GM12878 (cell line): ENCODE data around the gene HECTD4.

ENCODE experiments used
- BRCA1 ChIP-seq: IDR thresholded peaks from 2 replicates; pipeline ENCODE4 v1.6.1; 2011; ENCODE audit warnings: low read depth, low read length, improper control_type of control experiment
- CHD4 ChIP-seq: fragments of 200-600 bp; sonication (generic); IDR thresholded peaks from 2 replicates; pipeline ENCODE4 v1.6.1; 2016; ENCODE audit warnings: mild to moderate bottlenecking
- DPF2 ChIP-seq: fragments of 450-650 bp; IDR thresholded peaks from 2 replicates; pipeline ENCODE4 v1.6.1; 2017; ENCODE audit warnings: mild to moderate bottlenecking
- EP300 ChIP-seq, 2 experiments: fragments of 150-350 bp in 1 of 2; IDR thresholded peaks; 2 replicates each; pipeline ENCODE4 v1.6.1; 2011 to 2012; ENCODE audit warnings: low read depth in 2 of 2, low read length in 2 of 2, borderline replicate concordance in 1 of 2, improper control_type of control experiment in 1 of 2, inconsistent platforms in 1 of 2; ENCODE audit not compliant: control insufficient read depth in 1 of 2
- HDAC6 ChIP-seq: fragments of 200-600 bp; sonication (generic); IDR thresholded peaks from one replicate; pipeline ENCODE4 v1.8.0; 2017; ENCODE audit warnings: antibody characterized with exemption; ENCODE audit not compliant: unreplicated experiment
- MYC ChIP-seq: IDR thresholded peaks from 2 replicates; pipeline ENCODE4 v1.6.1; 2011; ENCODE audit warnings: mild to moderate bottlenecking, low read length, moderate library complexity, inconsistent platforms; ENCODE audit not compliant: insufficient read depth, insufficient replicate concordance, insufficient read length, severe bottlenecking
- POLR2A ChIP-seq: IDR thresholded peaks from 2 replicates; pipeline ENCODE4 v1.6.1; 2011; ENCODE audit warnings: low read depth, mild to moderate bottlenecking, low read length
- TCF12 ChIP-seq: IDR thresholded peaks from 2 replicates; pipeline ENCODE4 v1.6.1; 2011; ENCODE audit warnings: low read depth, mild to moderate bottlenecking, low read length
- TF ChIP-seq, protein P1 (sequence below): fragments of 450-650 bp; IDR thresholded peaks from 2 replicates; pipeline ENCODE4 v1.6.1; 2017; ENCODE audit warnings: mild to moderate bottlenecking, moderate library complexity
- TF ChIP-seq, protein P2 (sequence below), 3 experiments: IDR thresholded peaks in 2 of 3; conservative IDR thresholded peaks in 1 of 3; 2 replicates each; pipeline ENCODE4 v1.5.1; 2011; ENCODE audit warnings: low read depth in 3 of 3, low read length in 3 of 3, mild to moderate bottlenecking in 3 of 3, control low read depth in 2 of 3, moderate library complexity in 2 of 3, inconsistent platforms in 1 of 3, mixed read lengths in 1 of 3; ENCODE audit not compliant: control insufficient read depth in 2 of 3, insufficient read depth in 1 of 3; ENCODE audit errors: extremely low read depth in 1 of 3

DNA sequence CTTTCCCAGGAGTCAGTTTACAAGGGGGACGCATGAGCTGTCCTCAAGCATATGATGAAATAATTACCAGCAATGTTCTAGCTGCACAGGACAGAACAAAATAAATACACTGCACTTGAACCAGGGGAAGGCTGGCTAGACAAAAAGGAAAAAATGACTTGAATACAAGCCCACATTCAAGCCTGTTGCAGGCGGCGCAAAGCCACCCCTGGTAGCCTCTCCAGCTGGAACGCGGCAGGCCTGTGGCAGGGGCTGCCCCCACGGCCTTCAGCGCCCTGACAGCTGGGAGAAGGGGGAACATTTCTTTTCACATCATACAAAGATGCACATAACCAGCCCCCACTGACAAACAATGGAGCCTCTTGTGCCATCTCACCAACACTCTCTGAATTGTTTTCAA is 199.7 kb downstream of the HECTD4 start:
- TF ChIP-seq MYC = no peak
- TF ChIP-seq POLR2A = no peak
- TF ChIP-seq EP300 (IDR thresholded peaks at IDR 0.05; ENCODE audit: borderline replicate concordance in 1 of 2, control insufficient read depth in 1 of 2, low read depth in 2 of 2, low read length in 2 of 2) = no peak
- TF ChIP-seq, protein P1, sequence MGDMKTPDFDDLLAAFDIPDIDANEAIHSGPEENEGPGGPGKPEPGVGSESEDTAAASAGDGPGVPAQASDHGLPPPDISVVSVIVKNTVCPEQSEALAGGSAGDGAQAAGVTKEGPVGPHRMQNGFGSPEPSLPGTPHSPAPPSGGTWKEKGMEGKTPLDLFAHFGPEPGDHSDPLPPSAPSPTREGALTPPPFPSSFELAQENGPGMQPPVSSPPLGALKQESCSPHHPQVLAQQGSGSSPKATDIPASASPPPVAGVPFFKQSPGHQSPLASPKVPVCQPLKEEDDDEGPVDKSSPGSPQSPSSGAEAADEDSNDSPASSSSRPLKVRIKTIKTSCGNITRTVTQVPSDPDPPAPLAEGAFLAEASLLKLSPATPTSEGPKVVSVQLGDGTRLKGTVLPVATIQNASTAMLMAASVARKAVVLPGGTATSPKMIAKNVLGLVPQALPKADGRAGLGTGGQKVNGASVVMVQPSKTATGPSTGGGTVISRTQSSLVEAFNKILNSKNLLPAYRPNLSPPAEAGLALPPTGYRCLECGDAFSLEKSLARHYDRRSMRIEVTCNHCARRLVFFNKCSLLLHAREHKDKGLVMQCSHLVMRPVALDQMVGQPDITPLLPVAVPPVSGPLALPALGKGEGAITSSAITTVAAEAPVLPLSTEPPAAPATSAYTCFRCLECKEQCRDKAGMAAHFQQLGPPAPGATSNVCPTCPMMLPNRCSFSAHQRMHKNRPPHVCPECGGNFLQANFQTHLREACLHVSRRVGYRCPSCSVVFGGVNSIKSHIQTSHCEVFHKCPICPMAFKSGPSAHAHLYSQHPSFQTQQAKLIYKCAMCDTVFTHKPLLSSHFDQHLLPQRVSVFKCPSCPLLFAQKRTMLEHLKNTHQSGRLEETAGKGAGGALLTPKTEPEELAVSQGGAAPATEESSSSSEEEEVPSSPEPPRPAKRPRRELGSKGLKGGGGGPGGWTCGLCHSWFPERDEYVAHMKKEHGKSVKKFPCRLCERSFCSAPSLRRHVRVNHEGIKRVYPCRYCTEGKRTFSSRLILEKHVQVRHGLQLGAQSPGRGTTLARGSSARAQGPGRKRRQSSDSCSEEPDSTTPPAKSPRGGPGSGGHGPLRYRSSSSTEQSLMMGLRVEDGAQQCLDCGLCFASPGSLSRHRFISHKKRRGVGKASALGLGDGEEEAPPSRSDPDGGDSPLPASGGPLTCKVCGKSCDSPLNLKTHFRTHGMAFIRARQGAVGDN = no peak
- TF ChIP-seq, protein P2, sequence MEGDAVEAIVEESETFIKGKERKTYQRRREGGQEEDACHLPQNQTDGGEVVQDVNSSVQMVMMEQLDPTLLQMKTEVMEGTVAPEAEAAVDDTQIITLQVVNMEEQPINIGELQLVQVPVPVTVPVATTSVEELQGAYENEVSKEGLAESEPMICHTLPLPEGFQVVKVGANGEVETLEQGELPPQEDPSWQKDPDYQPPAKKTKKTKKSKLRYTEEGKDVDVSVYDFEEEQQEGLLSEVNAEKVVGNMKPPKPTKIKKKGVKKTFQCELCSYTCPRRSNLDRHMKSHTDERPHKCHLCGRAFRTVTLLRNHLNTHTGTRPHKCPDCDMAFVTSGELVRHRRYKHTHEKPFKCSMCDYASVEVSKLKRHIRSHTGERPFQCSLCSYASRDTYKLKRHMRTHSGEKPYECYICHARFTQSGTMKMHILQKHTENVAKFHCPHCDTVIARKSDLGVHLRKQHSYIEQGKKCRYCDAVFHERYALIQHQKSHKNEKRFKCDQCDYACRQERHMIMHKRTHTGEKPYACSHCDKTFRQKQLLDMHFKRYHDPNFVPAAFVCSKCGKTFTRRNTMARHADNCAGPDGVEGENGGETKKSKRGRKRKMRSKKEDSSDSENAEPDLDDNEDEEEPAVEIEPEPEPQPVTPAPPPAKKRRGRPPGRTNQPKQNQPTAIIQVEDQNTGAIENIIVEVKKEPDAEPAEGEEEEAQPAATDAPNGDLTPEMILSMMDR (IDR thresholded peaks at IDR 0.05 in 2 of 3, conservative IDR thresholded peaks at IDR 0.05 in 1 of 3; ENCODE audit: control insufficient read depth in 2 of 3, extremely low read depth in 1 of 3, insufficient read depth in 1 of 3, low read depth in 3 of 3, low read length in 3 of 3) = no peak
- no peak for TF ChIP-seq BRCA1
- TF ChIP-seq CHD4 = no peak
- no peak for TF ChIP-seq HDAC6
- peak; percentile 74 for TF ChIP-seq TCF12
- no peak for TF ChIP-seq DPF2
